Vagina (tissue), 2 donors: Measurements from ENCODE around the gene FMN2.

Experiments used
- CTCF ChIP-seq, 3 experiments: fragments of 450-650 bp in 2 of 3; fragments of 200-600 bp in 1 of 3; sonication (generic) in 1 of 3; IDR thresholded peaks; one replicate each; pipeline ENCODE4 v1.5.1; 2017 to 2019; ENCODE audit warnings: antibody characterized with exemption in 3 of 3, mild to moderate bottlenecking in 2 of 3, moderate library complexity in 2 of 3
- POLR2A ChIP-seq, 2 donors: fragments of 450-650 bp; IDR thresholded peaks; one replicate each; pipeline ENCODE4 v1.6.1; 2017; ENCODE audit warnings: antibody characterized with exemption in 2 of 2, mild to moderate bottlenecking in 2 of 2, moderate library complexity in 2 of 2
- POLR2AphosphoS5 ChIP-seq, 2 donors: sonication (generic); formaldehyde crosslinking; IDR thresholded peaks; one replicate each; pipeline ENCODE4 v1.9.0; 2017; ENCODE audit warnings: antibody characterized with exemption in 2 of 2, mild to moderate bottlenecking in 2 of 2, low read depth in 1 of 2; ENCODE audit not compliant: insufficient read depth in 1 of 2

- TF ChIP-seq CTCF (IDR thresholded peaks at IDR 0.05): no peak
- no peak for TF ChIP-seq POLR2A (IDR thresholded peaks at IDR 0.05)
- no peak for TF ChIP-seq POLR2AphosphoS5 (IDR thresholded peaks at IDR 0.05; ENCODE audit: insufficient read depth in 1 of 2, low read depth in 1 of 2)
Measured at GRCh38 chr1:240274569-240274968, 182.9 kb downstream of the FMN2 start.
